ENCODE data around the gene FBLN2.
"Not testable (repeated sequence)": the region's sequence is repeated elsewhere in the genome, so short reads cannot be mapped to it uniquely, and the experiment has no call there.

FBLN2 gene

DNA sequence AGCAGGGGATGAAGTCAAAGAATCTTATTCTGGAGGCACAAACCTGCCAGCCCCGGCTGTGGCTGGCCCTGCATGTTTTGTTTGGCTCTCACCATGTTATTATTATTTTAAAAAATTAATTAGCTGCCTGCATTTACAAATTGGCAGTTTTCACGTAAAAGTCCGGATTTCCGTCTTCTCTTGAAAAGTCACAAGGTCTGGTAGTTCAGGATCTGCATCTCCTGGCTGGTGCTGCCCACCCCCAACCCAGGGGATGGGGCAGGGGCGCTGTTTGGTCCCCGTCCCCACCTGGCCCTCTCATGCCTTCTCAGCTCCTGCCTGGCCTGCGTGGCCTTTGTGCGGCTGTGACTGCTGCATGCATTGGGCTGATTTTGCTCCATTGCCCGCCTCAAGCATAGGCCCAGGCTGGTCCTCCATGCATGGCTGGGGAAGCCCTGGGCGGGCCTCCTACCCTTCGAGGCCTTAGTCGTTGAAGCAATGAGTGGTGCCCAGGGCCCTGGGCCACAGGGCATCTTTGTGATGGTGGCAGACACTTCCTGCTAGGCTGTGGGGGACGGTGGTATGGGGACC lies 2.0 kb downstream of the FBLN2 start:
- no peak for DNase-seq

DNA sequence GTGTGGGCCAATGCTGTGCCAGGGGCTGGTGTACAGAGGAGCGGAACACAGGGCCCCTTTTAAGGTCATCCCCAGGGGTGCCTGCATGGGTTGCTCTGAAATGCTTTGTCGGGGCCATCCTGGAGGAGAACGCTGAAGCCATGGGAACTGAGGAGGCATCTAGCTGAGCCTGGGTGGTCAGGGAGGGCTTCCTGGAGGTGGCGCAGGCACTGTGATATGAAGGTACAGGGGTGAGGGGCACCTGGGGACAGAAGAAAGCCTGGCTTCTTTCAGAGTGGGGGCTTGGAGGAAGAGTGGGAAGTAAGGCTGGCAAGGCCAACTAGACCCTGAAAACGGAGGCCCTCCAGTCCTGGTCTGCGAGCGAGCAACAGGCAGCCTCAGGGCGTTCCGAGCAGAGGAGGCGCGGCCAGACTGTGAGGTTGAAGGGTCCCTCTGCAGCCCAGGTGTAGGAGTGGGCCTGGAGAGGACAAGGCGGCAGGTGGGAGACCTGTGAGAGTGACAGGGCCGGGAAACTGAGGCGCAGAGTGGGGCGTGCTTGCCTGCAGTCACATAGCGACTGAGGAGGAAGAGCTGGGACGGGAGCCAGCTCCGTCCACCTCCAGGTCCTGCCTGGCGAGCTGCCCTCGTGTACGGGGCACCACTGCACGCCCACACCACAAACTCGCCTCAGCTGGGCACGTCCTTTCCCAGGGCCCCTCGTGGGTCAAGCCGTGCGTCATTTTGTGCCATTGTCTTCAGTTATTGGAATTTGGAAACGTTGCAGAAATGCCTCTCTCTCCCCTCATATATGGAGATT lies 4.1 kb downstream of the FBLN2 start:
- no peak for DNase-seq

DNA sequence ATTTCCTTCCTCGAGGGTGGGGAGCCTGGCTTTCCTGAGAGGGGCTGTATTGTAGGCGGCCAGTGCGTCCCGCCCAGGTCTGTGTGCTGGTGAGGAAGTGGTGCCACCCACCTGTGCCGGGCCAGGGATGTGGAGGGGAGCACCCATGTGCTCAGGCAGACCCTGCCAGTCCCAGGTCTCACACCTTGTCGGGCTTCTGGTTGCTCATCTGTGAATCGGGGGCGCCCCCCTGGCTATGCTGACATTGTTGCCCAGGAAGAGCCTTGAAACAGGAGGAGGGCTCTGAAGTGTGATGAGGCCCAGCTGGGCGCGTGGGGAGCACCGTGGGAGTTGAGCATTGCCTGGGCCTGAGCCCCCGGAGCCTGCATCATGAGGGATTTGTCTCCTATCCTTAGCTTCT lies 4.8 kb downstream of the FBLN2 start:
- no peak for DNase-seq

- no peak for DNase-seq
Observed at GRCh38 chr3:13555753-13556152, 6.8 kb downstream of the FBLN2 start.

DNA sequence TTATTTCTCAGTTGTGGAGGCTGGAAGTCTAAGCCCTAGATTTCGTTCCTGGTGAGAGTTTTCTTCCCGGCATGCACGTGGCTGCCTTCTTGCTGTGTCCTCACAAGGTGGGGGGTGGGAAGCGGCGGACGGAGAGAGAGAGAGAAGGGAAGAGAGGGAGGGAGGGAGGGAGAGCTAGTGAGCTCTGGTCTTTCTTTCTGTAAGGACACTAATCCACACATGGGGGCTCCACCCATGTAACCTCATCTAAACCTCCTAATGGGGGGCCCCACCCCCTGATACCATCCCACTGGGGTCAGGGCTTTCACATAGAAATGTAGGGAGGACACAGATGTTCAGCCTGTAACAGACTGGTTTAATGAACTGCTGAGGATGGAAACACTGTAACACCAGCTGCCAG lies 7.3 kb downstream of the FBLN2 start:
- no peak for DNase-seq

DNA sequence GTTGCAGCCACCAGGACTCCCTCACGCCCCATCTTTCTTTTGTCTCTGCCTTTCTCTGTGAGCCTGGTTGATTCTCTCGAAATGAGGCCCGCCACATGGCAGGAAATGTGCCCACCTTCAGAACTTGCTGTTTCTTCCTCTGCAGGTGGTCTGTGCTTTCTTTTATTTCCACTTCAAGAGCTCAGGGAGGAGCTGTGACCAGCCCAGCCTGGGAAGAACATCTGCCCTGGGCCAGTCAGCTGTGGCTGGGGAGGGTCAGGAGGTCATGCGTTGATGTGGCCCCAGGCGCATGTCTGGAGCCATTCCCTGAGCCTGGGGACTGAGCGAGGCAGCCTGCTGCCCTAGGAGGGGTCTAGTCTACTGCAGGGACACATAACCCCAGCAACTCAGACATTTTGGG lies 8.0 kb downstream of the FBLN2 start:
- no peak for DNase-seq

GRCh38 chr3:13557417-13557816 lies 8.5 kb downstream of the FBLN2 start:
- no peak for DNase-seq

- no peak for DNase-seq
Observed at GRCh38 chr3:13557926-13558325, 9.0 kb downstream of the FBLN2 start.

DNA sequence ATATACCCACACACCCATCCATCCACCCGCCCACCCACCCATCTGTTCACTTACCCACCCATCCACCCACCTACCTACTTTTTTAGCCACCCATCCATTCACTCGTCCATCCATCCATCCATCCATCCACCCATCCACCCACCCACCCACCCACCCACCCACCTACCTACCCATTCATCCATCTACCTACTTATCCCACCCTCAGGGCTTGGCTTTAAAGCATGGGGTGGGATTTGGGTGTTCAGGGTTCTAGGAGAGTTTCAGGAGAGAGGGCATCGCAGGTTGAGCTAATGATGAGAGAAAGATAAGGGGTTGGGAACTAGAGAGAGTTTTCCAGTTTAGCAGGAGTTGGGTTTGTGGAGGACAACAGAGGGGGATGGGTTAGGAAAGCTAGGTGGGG lies 9.7 kb downstream of the FBLN2 start:
- no peak for DNase-seq

DNA sequence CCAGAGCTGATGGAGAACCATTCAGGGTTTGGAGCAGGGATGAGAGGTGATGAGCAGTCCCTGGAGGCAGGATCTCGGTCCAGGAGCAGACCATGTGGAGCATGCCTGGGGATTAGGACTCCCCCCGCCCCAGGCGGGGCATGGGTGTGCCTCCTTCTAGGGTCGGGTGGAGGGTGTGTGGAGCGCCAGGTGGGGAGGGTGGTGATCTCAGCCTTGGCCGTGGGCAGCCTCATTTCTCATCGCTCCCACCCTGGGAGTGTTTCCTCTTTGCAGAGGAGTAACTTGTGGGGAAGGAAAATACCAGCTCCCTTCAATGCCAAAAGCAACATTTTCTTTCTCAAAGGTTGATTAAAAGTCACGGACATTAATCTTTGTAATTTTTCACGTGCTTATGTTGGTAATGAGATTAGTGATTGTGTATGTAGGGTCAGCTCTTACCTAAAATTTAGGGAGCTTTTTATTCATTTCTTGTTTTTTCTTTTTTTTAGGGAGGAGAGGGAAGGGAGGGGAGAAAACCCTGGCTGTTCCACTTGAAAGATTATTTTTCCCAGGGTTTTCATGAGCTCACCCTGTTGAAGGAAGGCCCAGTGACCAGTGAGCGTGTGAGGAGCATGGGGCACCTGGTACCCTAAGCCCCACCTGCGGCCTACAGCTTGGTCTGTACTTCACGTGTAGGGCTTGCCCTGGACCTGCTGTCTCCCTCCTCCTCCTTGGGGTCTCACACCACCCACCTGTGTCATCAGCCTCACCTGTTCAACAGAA lies 11.0 kb downstream of the FBLN2 start:
- DNase-seq = no peak

DNA sequence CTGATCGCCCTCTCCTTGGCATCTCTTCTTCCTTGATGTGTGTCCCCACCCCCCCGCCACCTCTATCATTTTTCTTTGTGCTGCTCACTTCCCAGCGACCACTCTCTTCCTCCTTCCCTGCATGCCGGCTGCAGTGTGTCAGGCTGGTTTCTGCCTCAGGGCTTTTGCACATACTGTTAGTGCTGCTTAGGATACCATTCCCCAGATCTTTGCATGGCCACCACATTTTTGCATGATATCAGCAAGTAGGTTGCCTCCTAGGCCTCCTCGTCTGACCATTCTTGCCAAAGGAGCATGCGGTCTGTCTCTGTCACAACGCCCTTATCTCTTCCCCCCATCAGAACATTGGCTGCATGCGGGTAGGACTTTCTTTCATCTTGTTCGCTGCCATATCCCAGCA lies 12.5 kb downstream of the FBLN2 start:
- DNase-seq = no peak

DNA sequence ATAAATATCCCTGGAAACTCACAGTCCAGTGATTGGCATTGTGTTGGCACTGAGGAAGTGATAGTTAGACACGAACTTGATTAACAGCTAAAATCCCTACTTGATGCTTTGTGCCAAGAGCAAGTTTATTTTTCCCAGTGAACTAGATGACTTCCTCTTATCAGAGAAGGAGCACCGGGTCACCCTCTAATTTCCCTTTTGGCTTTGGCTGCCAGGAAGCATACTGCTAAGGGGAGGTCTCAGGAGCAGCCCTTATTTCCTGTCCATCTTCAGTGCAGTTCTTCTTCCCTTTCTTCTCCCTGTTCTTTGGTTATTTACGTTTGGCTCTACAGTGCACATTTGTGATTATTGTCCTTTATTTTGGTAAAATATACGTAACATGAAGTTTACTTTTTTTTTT lies 13.0 kb downstream of the FBLN2 start:
- DNase-seq = no peak

- not testable (repeated sequence) for DNase-seq
Observed at GRCh38 chr3:13562421-13562820, 13.5 kb downstream of the FBLN2 start.

GRCh38 chr3:13563321-13563720 lies 14.4 kb downstream of the FBLN2 start:
- DNase-seq = no peak

DNA sequence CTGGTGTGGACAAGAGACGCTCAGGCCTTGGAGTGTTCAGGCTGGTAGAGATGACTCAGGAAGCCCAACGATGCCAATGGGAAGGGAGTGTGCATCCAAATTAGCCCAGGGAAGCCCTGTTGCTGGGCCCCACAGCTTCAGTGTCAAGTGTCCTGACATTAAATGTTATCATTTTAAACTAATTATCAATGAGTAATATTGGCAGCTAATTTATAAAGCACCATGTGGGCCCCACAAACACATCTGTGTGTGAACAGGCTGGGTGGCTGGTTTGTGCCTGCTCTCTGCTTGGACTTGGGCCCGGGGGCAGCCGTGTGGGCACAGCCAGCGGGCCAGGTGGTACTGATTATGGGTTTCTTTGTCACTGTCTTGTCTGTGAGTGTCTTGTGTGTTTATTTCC lies 15.0 kb downstream of the FBLN2 start:
- no peak for DNase-seq

GRCh38 chr3:13564751-13565560 lies 16.0 kb downstream of the FBLN2 start:
- no peak for DNase-seq

GRCh38 chr3:13565581-13566452 lies 16.9 kb downstream of the FBLN2 start:
- no peak for DNase-seq

- no peak for DNase-seq
Observed at GRCh38 chr3:13566453-13566748, 17.5 kb downstream of the FBLN2 start.

- DNase-seq = no peak
Observed at GRCh38 chr3:13566769-13567310, 17.9 kb downstream of the FBLN2 start.

DNA sequence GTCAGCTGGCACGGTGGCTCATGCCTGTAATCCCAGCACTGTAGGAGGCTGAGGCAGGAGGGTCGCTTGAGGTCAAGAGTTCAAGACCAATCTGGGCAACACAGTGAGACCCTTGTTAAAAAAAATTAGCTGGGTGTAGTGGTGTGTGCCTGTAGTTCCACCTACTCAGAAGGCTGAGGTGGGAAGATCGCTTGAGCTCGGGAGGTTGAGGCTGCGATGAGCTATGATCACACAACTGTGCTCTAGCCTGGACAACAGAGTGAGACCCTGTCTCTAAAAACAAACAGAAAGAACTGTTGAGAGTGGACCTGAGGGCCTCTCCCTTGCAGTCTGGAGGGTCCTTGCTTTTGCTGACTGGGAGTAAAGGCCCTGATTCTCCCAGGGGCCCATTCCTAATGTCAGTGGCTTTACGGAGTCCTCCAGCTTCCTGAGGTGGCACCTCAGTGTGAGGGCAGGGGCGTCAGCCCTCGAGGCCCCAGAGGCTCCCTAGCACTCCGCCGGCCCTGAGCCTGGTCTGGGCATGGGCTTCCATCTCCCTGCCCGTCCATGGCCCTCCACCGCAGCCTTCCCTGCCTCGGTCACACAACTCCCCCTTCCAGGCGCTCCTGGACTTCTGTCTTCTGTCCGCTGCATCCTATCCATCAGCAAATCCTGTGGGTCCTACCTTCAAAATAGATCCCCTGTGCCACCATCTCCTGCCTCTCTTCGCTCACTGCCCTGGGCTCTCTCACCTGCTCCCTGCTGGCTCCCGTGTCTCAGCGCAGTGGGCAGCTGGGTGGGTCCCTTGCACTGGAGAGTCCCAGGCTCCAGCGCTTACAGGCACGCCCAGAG lies 19.0 kb downstream of the FBLN2 start:
- DNase-seq = no peak

DNA sequence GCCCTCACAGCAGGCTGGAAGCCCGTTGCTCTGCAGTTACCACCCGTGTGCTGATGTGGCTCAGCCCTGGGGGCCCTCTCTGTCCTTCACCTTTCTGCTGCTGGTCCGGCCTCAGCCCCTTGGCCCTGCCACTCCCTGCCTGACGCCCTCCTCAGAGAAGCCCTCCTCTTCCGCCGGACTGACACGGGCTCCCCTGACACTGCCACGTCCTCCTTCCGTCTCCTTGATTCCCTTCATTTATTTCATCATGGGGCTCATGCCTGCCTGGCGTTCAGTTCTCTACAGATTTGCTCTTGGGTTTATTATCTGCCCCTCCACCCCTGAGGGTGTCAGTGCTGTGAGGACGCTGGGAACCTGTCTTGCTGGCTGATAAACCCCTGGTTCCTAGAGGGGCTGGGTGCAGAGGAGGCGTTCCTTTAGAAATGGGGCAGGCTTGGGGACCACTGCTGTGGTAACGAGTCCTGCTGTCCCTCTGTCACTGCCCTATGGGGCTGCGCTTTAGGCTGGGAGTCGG lies 19.6 kb downstream of the FBLN2 start:
- DNase-seq = no peak

Data from activated CD8-positive, alpha-beta memory T cell treated with anti-CD3 and anti-CD28 coated beads, Interleukin-2, amount 50 U/mL, for 48 hours (primary cell).